Neural progenitor cell (in vitro differentiated cells): Measurements from ENCODE around the gene ATP8B4. TPM values are rescaled to one million over a fixed set of nuclear protein-coding genes. Genes with fewer than 3 reads are reported as not detected.

ENCODE experiments used
- DNase-seq: peaks from one replicate; pipeline ENCODE4 v3.0.0-alpha.2; 2016; ENCODE audit warnings: low spot score
- H2AFZ ChIP-seq: fragments of 200-600 bp; sonication (generic); replicated peaks from 2 replicates; pipeline ENCODE4 v1.6.1; 2016; ENCODE audit warnings: antibody characterized with exemption
- H3F3A ChIP-seq: fragments of 200-600 bp; sonication (generic); 2 replicates; pipeline ENCODE4 v1.6.1; 2016; ENCODE audit warnings: antibody characterized with exemption, low read depth
- H3K27ac ChIP-seq: fragments of 200-600 bp; sonication (generic); 2 replicates; pipeline ENCODE4 v1.5.1; 2016; ENCODE audit warnings: mild to moderate bottlenecking
- H3K27me3 ChIP-seq: fragments of 200-600 bp; sonication (generic); 2 replicates; pipeline ENCODE4 v1.6.1; 2016; ENCODE audit warnings: mild to moderate bottlenecking, moderate library complexity
- H3K36me3 ChIP-seq: fragments of 200-600 bp; sonication (generic); 2 replicates; pipeline ENCODE4 v1.5.1; 2016
- H3K4me1 ChIP-seq: fragments of 200-600 bp; sonication (generic); 2 replicates; pipeline ENCODE4 v1.6.1; 2016; ENCODE audit warnings: mixed run types
- H3K4me2 ChIP-seq: fragments of 200-600 bp; sonication (generic); 2 replicates; pipeline ENCODE4 v1.6.1; 2016
- H3K4me3 ChIP-seq: fragments of 200-600 bp; sonication (generic); 2 replicates; pipeline ENCODE4 v1.5.1; 2016
- H3K79me2 ChIP-seq: fragments of 200-600 bp; sonication (generic); 2 replicates; pipeline ENCODE4 v1.6.1; 2016; ENCODE audit warnings: low read depth
- H3K9ac ChIP-seq: fragments of 200-600 bp; sonication (generic); 2 replicates; pipeline ENCODE4 v1.6.1; 2016
- H3K9me3 ChIP-seq: fragments of 200-600 bp; sonication (generic); 2 replicates; pipeline ENCODE4 v1.5.1; 2016; ENCODE audit warnings: low read depth
- H4K20me1 ChIP-seq: fragments of 200-600 bp; sonication (generic); 2 replicates; pipeline ENCODE4 v1.6.1; 2016; ENCODE audit warnings: low read depth
- H3K27ac Mint-ChIP-seq: 3 replicates; pipeline ENCODE4 v1.8.0; 2021; ENCODE audit warnings: mixed read lengths
- H3K27me3 Mint-ChIP-seq: 2 replicates; pipeline ENCODE4 v1.8.0; 2022; ENCODE audit warnings: low read depth, mild to moderate bottlenecking, inconsistent platforms, moderate library complexity, mixed read lengths; ENCODE audit not compliant: insufficient read depth
- H3K36me3 Mint-ChIP-seq: 3 replicates; pipeline ENCODE4 v1.8.0; 2021; ENCODE audit warnings: mixed read lengths
- H3K4me1 Mint-ChIP-seq: 3 replicates; pipeline ENCODE4 v1.8.0; 2021; ENCODE audit warnings: mixed read lengths
- H3K4me3 Mint-ChIP-seq: 3 replicates; pipeline ENCODE4 v1.8.0; 2021; ENCODE audit warnings: mild to moderate bottlenecking, moderate library complexity, mixed read lengths
- H3K9me3 Mint-ChIP-seq: 3 replicates; pipeline ENCODE4 v1.8.0; 2020; ENCODE audit warnings: mixed read lengths
- CTCF ChIP-seq: fragments of 200-600 bp; sonication (generic); IDR thresholded peaks from 2 replicates; pipeline ENCODE4 v1.5.1; 2017; ENCODE audit warnings: antibody characterized with exemption, mild to moderate bottlenecking
- EZH2 ChIP-seq: fragments of 200-600 bp; sonication (generic); IDR thresholded peaks from 2 replicates; pipeline ENCODE4 v1.6.1; 2017; ENCODE audit warnings: antibody characterized with exemption, mild to moderate bottlenecking, moderate library complexity
- EZH2phosphoT487 ChIP-seq: fragments of 200-600 bp; sonication (generic); IDR thresholded peaks from 2 replicates; pipeline ENCODE4 v1.6.1; 2017; ENCODE audit warnings: antibody characterized with exemption
- total RNA-seq: library from RNA; depleted of rRNA; stranded (reverse); fragments of >200 nt; gene quantifications from 2 replicates; pipeline ENCODE4 v1.2.3, GENCODE V29; 2015; ENCODE audit warnings: low replicate concordance

Gene ATP8B4
- total RNA-seq, 1 donor from 2014 or later = 2.7 TPM

GRCh38 chr15:50107157-50107556 is 11.9 kb downstream of the ATP8B4 start:
- Histone ChIP-seq H3K4me3 (no peak overlapping the region), H3K4me2 (no peak overlapping the region), H3K36me3 (no peaks in the 10 kb centered on the region), H3F3A (no peaks in the 10 kb centered on the region), H3K27ac (no peak overlapping the region), H4K20me1 (no peaks in the 10 kb centered on the region), H3K79me2 (no peaks in the 10 kb centered on the region), H3K9me3 (no peaks in the 10 kb centered on the region), H3K9ac (no peak overlapping the region), H3K4me1 (no peaks in the 10 kb centered on the region), H3K27me3 (no peaks in the 10 kb centered on the region), H2AFZ (no peak overlapping the region)
- DNase-seq = no peak
- no peaks in the 10 kb centered on the region for H3K27me3 Mint-ChIP-seq
- H3K27ac Mint-ChIP-seq = no peak overlapping the region
- H3K9me3 Mint-ChIP-seq = no peaks in the 10 kb centered on the region
- no peak overlapping the region for H3K4me3 Mint-ChIP-seq
- no peaks in the 10 kb centered on the region for H3K36me3 Mint-ChIP-seq
- TF ChIP-seq CTCF = no peak
- TF ChIP-seq EZH2 = no peak
- TF ChIP-seq EZH2phosphoT487 = no peak
- H3K4me1 Mint-ChIP-seq = no peaks in the 10 kb centered on the region

GRCh38 chr15:50106457-50106856 is 12.6 kb downstream of the ATP8B4 start:
- no peak overlapping the region for H3K27ac ChIP-seq
- Mint-ChIP-seq H3K36me3 (no peaks in the 10 kb centered on the region), H3K27ac (no peak overlapping the region), H3K9me3 (no peaks in the 10 kb centered on the region), H3K4me1 (no peaks in the 10 kb centered on the region), H3K4me3 (no peak overlapping the region), H3K27me3 (no peaks in the 10 kb centered on the region)
- H2AFZ ChIP-seq = no peak overlapping the region
- no peaks in the 10 kb centered on the region for H3K4me1 ChIP-seq
- no peak overlapping the region for H3K4me2 ChIP-seq
- TF ChIP-seq EZH2 (no peak), EZH2phosphoT487 (no peak), CTCF (no peak)
- H3F3A ChIP-seq = no peaks in the 10 kb centered on the region
- H3K9ac ChIP-seq = no peak overlapping the region
- H3K36me3 ChIP-seq = no peaks in the 10 kb centered on the region
- no peaks in the 10 kb centered on the region for H4K20me1 ChIP-seq
- no peak overlapping the region for H3K4me3 ChIP-seq
- no peaks in the 10 kb centered on the region for H3K27me3 ChIP-seq
- DNase-seq = no peak
- H3K79me2 ChIP-seq = no peaks in the 10 kb centered on the region
- no peaks in the 10 kb centered on the region for H3K9me3 ChIP-seq

- H3K27me3 Mint-ChIP-seq = no peaks in the 10 kb centered on the region
- Histone ChIP-seq H3K27me3 (no peaks in the 10 kb centered on the region), H3K79me2 (no peaks in the 10 kb centered on the region), H3K9ac (no peak overlapping the region), H3K36me3 (no peaks in the 10 kb centered on the region), H3F3A (no peaks in the 10 kb centered on the region), H3K9me3 (no peaks in the 10 kb centered on the region), H4K20me1 (no peaks in the 10 kb centered on the region), H3K4me2 (no peak overlapping the region), H2AFZ (no peak overlapping the region), H3K4me3 (no peak overlapping the region), H3K4me1 (no peaks in the 10 kb centered on the region), H3K27ac (no peak overlapping the region)
- no peaks in the 10 kb centered on the region for H3K36me3 Mint-ChIP-seq
- no peaks in the 10 kb centered on the region for H3K9me3 Mint-ChIP-seq
- no peak overlapping the region for H3K27ac Mint-ChIP-seq
- H3K4me3 Mint-ChIP-seq = no peak overlapping the region
- TF ChIP-seq EZH2phosphoT487 (no peak), CTCF (no peak), EZH2 (no peak)
- no peak for DNase-seq
- no peaks in the 10 kb centered on the region for H3K4me1 Mint-ChIP-seq
These were observed 18.5 kb downstream of the ATP8B4 start for GRCh38 chr15:50100486-50100885.

- Histone ChIP-seq H3K27ac (no peak overlapping the region), H3K4me1 (no peaks in the 10 kb centered on the region), H2AFZ (no peak overlapping the region), H3K79me2 (no peaks in the 10 kb centered on the region), H3K4me3 (no peak overlapping the region), H3F3A (no peaks in the 10 kb centered on the region), H3K27me3 (no peaks in the 10 kb centered on the region), H3K9ac (no peak overlapping the region), H3K9me3 (no peaks in the 10 kb centered on the region), H4K20me1 (no peaks in the 10 kb centered on the region), H3K4me2 (no peak overlapping the region), H3K36me3 (no peaks in the 10 kb centered on the region)
- no peaks in the 10 kb centered on the region for H3K27me3 Mint-ChIP-seq
- H3K36me3 Mint-ChIP-seq = no peaks in the 10 kb centered on the region
- no peaks in the 10 kb centered on the region for H3K4me1 Mint-ChIP-seq
- TF ChIP-seq EZH2 (no peak), EZH2phosphoT487 (no peak), CTCF (no peak)
- no peaks in the 10 kb centered on the region for H3K9me3 Mint-ChIP-seq
- H3K4me3 Mint-ChIP-seq = no peak overlapping the region
- no peak for DNase-seq
- no peak overlapping the region for H3K27ac Mint-ChIP-seq
These were observed 20.5 kb downstream of the ATP8B4 start for GRCh38 chr15:50098545-50098944.
